Lung microvascular endothelial cell (primary cell): ENCODE measurements around the gene GLE1. TPM values are rescaled to one million over a fixed set of nuclear protein-coding genes. Genes with fewer than 3 reads are reported as not detected.
"Not testable (repeated sequence)": the region's sequence is repeated elsewhere in the genome, so short reads cannot be mapped to it uniquely, and the experiment has no call there.

ENCODE experiments used
- DNase-seq, 2 donors: peaks; one replicate each; pipeline versions ENCODE4 v3.0.0 to v3.0.0-alpha.2; 2010; ENCODE audit warnings: low read depth in 2 of 2
- total RNA-seq: library from RNA; depleted of rRNA; stranded (reverse); fragments of >200 nt; gene quantifications from 2 replicates; pipeline ENCODE4 v1.2.1, GENCODE V29; 2014

The GLE1 gene
- total RNA-seq, 1 donor from 2014 or later = 8.5 TPM

DNA sequence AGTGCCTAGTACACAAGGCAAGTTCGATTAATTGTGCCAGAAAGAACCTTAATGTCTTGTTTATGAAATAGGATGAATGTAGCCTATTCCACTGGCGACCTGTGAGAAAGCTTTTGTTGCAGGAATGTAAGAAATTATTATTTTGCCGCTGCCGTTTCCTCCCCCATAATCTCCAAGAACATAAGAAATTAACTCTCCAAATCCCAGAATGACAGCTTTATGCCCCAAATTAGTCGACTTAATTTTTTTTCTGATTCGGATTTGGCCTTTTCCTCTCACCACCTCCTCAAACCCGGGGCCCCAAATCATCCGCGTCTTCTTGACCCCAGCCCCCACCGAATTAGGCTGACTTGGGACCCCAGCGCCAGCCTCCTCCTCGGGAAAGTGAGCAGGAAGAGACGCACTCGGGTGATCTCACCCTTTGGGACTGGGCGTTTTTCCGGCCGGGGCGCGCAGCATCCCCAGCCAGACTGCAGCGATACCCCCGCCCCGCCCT is 47.2 kb downstream of the GLE1 start:
- DNase-seq = peak in 1 of 2 donors; percentile 16

DNA sequence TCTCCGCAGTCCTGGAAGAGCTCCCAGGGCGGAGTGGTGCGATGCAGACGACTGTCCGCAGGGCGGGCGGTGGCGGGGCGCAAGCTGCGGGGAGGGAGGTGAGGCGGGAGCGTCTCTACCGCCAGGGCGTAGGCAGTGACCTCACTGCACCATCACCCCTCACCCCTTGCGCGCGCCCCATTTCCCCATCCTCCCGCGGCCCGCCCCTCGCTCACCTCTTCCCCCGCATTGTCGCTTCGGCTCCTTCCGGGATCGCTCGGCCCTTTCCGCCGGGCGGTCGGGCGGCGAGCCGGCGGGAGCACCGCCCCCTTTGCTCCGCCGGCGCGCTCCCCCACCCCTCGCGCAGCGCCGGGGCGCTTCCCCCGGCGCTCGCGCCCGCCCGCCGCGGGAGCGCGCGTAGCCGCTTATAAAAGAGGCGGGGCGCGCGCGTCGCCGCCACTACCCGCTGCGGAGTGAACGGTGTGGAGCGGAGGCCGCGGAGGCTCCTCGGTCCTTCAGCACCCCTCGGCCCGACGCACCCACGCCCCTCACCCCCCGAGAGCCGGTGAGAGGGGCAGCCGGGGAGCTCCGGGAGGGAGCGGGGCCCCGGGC is 47.7 kb downstream of the GLE1 start, which contains the start of gene SPTAN1:
TSS of gene SPTAN1 (plus strand) at position 435 of the 591 bp plus-strand sequence. CDS start 14,154 bp downstream, outside the sequence.
- DNase-seq = peak; percentile 89

DNA sequence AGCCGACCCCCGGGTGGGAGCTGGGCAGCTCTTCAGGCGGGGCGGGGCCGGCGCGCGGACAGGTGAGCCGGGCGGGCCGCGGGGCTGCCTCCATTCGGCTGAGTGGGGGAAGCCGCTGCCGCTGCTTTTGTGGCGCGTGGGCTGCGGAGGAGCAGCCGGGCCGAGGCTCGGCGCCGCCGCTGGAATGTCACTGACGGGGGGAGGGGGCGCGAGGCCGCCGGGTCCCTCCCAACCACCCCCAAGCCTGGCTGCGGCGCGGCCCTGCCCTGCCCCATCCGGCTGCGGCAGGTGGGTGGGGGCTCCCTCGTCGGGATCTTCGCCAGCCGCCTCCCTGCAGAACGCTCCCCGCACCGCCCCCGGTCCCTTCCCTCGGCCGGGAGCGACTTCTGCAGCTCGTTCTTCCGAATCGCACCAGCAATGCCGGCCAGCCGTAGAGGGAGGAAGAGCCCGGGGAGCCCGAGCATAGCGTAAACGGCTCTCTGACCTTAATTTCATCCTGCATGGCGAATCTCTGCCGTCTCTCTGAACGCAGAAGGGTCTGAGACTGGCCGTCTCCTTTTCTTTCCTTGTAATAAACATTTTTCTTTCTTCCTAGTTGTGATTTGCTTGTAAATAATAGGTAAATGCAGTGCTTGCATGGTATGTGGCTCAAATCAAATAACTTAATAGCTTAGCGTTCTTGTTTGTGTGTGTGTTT is 48.4 kb downstream of the GLE1 start:
- DNase-seq = peak; percentile 37 to 45

DNA sequence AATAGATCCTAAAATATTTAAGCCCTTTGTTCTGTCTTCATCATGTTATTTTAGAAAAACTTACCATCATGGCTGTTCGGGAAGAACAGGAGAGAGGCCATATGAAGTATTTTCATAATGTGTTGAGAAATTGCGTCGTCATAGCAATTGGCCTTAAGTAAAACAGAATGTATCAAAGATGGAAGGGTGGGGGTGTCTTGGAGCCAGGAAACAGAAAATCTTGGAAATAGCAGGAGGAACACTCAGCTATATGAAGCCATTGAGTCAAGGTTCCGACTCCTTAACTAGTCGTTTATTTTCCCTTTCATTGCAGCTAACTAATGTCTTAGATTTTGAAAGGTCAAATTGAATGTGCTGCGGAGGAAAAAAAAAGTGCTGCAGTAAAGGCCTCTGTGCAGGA is 49.2 kb downstream of the GLE1 start:
- peak in 1 of 2 donors; percentile 81 for DNase-seq

DNA sequence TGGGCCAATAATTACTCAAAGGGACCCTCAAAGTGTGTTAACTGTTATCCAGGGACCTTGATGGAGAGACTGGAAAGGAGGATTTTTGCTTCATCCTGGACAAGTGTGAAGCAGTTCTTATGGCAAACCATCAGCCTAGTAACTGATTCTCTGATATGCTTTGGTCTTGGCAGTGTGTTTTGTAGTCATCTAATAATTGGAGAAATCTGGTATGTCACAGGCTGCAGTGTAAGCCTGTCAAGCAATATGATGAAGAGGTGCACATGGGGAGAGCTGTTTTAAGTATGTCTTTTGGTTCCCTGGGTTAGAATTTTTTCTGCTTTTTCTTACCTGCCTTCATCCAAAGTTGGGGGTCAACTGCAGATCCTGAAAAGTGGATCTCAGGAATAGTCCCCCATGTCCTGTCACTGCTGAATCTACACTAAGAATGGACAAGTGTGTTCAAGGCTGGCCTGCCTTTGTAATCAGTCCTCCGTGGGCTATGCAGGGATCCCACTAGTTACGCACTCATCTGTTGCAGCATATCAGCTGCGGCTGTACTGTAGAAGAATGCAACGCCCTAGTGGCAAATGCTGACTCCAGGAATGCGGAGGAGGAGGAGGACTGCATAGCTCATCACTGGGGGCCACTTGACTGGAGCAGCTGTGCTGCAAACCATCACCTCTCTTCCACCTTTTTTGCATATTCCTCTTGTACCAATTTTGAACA is 49.8 kb downstream of the GLE1 start:
- DNase-seq = peak; percentile 55 to 75

DNA sequence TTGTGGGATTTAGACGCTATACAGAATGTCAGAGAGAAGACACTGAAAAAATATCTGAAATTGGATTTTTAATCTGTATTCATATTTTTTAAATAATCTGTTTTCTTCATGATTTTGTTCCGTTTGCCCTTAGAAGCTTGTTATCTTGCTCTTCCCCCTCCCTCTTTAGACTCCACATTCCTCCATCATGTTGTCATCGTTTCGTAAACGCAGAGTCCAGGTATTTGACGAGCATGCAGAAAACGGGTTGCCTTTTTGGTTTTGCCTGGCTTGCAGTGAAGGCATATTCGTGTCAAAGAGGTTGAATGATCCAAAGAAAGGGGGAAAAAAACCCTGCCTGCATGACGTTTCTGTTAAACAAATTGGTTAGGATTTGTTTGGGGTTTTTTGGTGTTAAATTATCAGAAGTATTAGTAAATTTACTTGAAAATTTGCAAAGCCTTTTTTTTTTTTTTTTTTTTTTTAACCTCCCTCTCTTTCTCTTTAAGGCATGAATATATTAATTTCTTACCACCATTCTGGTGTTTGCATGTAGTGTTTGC is 50.7 kb downstream of the GLE1 start:
- peak; percentile 55 to 69 for DNase-seq

DNA sequence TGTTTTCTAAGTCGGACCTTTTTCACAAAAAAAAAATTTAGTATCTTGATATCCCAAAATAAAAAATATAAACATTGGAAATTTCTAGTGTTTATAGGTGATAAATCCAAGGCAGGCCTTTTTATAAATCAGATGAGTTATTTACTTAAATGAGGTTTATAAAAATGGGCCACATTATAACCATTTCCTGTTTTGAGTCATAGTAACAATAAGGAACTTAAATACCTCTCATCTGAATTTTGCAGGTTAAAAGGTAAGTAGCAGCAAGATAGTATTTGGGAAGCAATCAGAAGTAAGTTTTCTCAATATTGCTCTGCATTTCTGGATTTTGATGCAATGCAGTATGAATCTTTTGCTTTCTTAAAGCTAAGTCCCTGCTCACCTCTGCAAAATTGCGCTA is 51.8 kb downstream of the GLE1 start:
- no peak for DNase-seq

DNA sequence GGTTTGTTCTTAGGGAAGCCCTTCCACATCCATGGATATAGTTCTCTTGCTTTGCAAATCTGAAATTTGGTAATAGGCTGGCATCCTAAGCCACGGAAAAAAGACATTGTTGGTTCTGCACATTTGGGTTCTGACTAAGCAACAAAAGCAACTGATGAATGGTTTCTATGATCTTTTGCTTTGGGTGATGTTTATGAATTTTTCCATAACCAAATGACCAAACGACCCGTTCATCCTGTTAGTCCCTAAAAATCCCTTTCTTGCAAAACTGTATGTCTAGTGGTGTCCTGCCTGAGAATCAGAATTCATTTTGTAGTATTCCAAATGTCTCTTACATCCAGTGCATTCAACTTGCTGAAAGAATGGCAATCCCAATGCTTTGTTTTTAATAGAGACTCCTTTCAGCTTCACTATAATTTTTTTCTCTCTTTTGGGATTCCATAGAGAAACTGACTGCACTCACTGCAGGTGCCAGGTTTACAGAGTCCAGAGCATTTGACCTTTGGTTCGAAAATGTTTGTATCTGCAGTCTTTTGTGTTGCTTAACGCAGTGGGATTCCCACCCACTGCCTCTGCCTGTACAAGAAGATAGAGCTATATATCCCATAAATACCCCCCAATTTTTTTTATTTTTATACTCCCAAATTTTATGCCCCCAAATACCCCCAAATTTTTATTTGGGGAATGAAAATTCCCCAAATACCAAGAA is 52.6 kb downstream of the GLE1 start:
- peak; percentile 11 to 70 for DNase-seq

DNA sequence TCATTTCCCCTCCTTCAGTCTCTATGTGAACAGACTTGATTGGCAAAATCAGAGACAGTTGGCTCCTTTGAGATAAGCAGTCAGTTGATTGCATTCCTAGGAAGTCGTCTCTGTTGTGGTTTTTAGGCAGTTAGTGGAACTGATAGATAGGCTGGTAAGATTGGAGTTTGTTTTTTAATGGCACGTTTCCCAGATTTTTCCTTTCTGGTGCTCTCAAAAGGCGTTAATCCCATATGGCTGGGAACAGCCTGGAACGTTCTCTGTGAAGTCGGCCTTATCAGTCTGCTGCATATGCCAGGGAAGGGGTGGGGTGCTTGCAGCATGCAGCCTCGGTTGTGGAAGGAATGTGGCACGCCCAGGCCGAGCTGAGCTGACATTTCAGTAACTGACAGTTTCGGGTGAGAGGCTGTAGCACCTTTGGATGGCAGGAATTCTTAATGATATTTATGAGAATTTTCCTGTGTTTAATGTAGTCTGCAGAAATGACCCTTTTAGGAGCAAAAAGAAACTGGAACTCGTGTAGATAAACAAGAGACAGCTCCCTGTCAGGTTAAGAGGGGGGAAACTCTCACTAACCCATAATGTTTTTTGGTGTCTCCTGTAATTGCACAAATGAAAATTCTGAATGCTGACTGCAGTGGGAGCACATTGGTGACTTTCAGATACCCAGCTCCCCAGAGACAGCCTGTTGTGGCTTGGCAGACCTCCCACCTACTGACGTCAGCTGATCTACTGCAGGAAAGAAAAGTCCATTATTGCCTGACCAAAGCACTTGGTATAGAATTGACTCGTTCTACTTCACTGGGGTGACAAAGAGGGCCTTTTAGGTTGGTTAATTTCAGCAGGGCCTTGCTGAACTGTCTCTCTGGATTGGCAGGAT is 54.2 kb downstream of the GLE1 start:
- DNase-seq = peak; percentile 87 to 92

DNA sequence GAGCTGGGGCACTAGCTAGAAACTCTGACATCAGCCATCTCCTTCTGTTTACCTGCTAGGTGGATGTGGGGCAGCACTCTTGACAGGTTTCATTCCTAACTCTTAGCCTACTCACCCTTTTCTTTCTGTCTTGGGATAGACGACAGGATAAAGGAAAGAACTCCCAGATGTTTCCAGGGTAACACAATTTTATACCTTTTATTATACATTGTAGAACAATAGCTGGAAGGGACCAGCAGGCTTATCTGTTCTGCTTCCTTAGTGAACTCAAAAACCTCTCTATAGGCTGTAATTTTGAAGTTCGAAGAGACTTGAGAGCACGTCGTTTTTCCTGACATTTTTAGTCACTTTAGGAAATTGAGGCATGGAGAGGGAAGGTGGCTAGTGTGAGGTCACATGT is 61.1 kb downstream of the GLE1 start:
- peak; percentile 50 to 59 for DNase-seq

DNA sequence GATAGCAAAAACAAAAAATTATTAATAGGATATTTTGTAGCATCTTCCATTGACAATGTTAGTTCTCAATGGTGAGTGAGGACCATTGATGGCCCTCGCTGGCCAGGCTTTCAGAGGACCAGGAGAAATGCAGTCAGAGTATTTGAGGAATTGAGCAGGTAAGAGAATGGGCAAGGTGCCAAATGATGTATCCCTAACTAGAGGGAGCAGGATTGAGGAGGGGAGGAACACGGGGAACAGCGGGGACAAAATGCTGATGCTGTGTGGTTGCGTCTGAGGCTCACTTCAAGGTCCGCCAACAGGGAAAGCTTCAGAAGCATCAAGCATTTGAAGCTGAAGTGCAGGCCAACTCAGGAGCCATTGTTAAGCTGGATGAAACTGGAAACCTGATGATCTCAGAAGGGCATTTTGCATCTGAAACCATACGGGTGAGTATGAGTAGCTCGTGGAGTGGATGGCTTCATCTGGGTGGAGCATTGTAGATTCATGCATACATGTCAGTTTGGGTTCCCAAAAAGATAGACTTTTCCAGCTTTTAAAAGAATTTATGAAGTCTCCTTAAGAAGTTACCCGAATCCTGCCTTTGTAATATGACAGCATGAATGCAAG is 64.1 kb downstream of the GLE1 start:
- no peak for DNase-seq

DNA sequence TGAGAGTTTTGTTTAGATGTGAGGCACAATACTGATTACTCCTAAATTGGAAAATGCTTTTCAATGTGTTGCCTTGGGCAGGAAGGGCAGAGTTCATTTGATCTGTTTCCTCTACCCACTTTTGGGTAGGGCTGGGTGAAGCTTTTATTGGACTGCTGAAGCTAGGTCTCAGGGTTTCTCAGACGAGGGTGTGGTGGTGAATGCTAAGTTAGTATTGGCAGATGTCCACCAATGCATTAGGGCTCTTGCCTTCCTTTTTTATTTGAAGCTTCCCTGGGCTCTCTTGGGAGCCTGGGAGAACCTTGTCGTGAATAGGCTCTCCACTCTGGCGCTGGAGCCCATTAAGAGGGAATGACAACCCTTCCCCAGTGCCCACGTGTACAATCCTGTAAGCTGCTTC is 71.0 kb downstream of the GLE1 start:
- DNase-seq = peak in 1 of 2 donors; percentile 26

DNA sequence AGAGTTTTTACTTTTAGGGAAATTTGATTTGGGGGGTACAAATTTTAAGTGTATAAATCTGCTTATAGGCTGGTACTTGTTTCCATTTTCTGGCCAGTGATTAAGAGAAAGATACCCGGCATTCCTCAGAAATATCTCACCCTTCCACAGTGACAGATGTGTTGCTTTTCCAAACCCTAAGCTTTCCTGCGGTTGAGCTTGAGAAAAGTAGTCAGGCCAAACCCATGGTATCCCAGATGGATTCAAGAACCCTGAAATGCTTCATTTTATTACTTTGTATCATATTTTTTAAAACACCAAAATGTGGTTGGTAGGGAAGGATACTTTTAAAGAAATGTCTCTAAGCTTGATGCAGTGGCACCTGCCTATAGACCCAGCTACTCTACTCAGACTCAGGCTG is 71.4 kb downstream of the GLE1 start:
- no peak for DNase-seq

DNA sequence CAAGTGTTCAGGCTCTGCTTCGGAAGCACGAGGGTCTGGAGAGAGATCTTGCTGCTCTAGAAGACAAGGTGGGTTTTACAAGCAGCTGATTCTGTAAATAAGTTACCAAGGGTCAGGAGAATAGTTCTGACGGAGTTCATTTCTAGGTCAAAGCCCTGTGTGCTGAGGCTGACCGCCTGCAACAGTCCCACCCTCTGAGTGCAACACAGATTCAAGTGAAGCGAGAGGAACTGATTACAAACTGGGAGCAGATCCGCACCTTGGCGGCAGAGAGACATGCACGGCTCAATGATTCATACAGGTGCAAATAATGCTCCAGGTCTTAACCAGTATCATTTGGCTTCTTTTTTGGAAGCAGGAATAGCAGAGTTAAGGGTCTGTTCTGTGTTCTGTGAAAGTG is 72.7 kb downstream of the GLE1 start:
- no peak for DNase-seq

DNA sequence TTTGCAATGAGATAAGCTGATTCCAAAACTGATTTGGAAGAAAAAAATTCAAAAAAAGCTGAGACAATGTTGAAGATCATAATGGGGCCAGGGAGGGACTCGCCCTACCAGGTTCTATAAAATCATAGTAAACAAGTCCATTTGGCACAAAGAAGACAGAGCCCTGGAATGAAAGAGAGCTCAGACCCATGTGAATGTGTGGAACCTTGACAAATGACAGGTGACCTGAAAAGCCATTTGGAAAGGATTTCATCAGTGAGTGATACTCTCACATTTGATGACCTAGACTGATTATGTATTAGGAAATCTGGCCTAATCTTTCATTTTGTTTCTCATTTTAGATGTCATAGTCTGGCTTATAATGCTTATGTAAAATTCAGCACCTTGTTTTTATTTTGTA is 74.7 kb downstream of the GLE1 start:
- no peak for DNase-seq

DNA sequence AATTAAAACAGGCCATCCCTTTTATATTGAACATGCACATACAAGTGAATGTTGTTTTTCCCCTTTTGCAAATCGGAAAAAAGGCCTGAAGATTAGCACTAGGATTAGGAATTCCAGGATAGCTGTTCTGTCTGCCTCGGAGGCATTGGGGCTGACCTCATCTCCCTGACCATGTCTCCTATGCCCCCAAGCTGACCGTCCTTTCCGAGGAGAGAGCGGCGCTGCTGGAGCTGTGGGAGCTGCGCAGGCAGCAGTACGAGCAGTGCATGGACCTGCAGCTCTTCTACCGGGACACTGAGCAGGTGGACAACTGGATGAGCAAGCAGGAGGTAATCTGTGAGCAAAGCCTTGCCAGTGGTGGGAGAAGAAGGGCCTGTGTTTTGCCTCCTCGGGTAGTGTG is 76.2 kb downstream of the GLE1 start:
- DNase-seq = no peak

DNA sequence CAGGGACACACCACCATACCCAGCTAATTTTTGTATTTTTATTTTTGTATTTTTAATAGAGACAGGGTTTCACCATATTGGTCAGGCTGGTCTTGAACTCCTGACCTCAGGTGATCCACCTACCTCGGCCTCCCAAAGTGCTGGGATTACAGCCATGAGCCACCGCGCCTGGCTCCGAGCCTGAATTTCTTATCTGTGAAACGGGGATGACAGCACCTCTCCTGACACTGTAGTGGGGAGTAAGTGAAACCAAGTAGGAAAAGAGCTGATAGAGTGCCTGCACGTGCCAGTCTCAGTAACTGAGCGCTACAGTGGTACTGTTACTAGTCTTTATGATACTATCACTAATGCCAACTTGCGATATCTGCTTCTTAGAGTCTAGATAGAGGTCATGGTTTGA is 80.6 kb downstream of the GLE1 start:
- DNase-seq = not testable (repeated sequence)

DNA sequence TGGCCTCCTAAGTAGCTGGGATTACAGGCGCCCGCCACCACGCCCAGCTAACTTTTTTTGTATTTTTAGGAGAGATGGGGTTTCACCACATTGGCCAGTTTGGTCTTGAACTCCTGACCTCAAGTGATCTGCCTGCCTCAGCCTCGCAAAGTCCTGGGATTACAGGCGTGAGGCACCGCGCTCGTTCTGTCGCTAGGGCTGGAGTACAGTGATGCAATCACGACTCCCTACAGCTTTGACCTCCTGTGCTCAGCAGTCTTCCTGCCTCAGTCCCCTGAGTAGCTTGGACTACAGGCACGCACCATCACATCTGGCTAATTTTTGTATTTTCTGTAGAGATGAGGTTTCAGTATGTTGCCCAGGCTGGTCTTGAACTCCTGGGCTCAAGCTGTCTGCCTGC is 82.4 kb downstream of the GLE1 start:
- DNase-seq = not testable (repeated sequence)

DNA sequence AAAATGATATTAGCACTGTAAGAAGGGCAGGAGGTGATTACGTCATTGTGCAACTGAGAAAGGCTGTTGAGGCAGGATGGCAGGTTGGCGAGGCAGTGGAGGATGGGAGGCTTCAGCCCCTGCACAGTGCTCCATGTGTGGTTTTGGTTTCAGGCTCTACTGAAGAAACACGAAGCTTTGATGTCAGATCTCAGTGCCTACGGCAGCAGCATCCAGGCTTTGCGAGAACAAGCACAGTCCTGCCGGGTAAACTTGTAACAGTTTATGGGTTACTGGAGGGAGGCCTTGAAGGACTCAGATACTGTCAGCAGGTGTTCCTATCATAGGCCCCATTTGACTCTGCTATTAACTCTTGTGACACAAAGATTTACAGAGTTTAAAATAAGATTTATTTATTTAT is 82.9 kb downstream of the GLE1 start:
- no peak for DNase-seq

DNA sequence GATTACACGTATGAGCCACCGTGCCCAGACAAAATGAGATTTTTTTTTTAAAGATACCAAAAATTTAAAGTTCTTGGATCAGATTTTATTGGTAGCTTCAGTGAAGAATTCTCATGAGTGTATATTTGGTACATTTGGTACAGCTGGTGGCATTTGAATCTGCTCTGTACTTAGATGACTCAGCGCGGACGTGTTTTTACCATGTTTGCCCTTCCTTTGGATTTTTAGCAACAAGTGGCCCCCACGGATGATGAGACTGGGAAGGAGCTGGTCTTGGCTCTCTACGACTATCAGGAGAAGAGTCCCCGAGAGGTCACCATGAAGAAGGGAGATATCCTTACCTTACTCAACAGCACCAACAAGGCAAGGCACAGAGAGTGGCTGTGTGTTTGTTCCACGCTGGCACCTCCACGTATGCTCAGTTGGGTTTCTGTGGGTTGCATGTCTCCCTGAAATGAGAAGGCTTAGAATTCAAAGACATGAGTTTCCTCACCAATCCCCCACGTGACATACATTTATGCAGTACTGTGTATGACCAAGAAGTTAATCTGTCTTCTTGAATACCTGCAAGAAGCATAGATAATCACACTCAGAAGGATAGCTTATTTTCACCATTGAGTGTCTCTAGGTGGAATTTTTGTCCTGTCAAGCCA is 84.2 kb downstream of the GLE1 start:
- DNase-seq = no peak
